OCI-LY3 (cell line): Measurements from ENCODE around the gene RPS6KA4.

ENCODE experiments used
- H2AFZ ChIP-seq: fragments of 200-600, 300-600 bp; shearing (Covaris generic); 2 replicates; pipeline ENCODE4 v1.6.0; 2014; ENCODE audit warnings: antibody characterized with exemption, low read depth, low read length
- H3K27ac ChIP-seq: fragments of 200-600, 300-600 bp; sonication (generic); 2 replicates; pipeline ENCODE4 v1.5.1; 2014; ENCODE audit warnings: mild to moderate bottlenecking, low read length, moderate library complexity, mixed read lengths
- H3K27me3 ChIP-seq: fragments of 200-600, 300-600 bp; sonication (generic); 2 replicates; pipeline ENCODE4 v1.6.1; 2014; ENCODE audit warnings: low read depth, low read length, mixed read lengths
- H3K36me3 ChIP-seq: fragments of 200-600, 300-600 bp; sonication (generic); replicated peaks from 2 replicates; pipeline ENCODE3; 2014; ENCODE audit warnings: low read depth, low read length, mixed read lengths
- H3K4me1 ChIP-seq: fragments of 300-600, 200-600 bp; sonication (generic); 2 replicates; pipeline ENCODE4 v1.6.1; 2014; ENCODE audit warnings: low read length, mixed read lengths
- H3K4me2 ChIP-seq: fragments of 200-600, 300-600 bp; sonication (generic); 2 replicates; pipeline ENCODE4 v1.6.1; 2014; ENCODE audit warnings: low read length, mixed read lengths
- H3K4me3 ChIP-seq: fragments of 300-600, 200-600 bp; sonication (generic); 2 replicates; pipeline ENCODE4 v1.5.1; 2014; ENCODE audit warnings: antibody characterized with exemption, mild to moderate bottlenecking, low read length, moderate library complexity
- H3K79me2 ChIP-seq: fragments of 300-600, 200-600 bp; shearing (Covaris generic); 2 replicates; pipeline ENCODE4 v1.6.1; 2014; ENCODE audit warnings: mild to moderate bottlenecking, low read length, mixed read lengths
- H3K9ac ChIP-seq: fragments of 300-600, 200-600 bp; shearing (Covaris generic); 2 replicates; pipeline ENCODE4 v1.6.0; 2014; ENCODE audit warnings: mild to moderate bottlenecking, low read length, moderate library complexity
- H3K9me3 ChIP-seq: fragments of 200-600, 300-600 bp; shearing (Covaris generic); 2 replicates; pipeline ENCODE4 v1.6.1; 2014; ENCODE audit warnings: low read length, mixed read lengths; ENCODE audit not compliant: insufficient read depth
- H4K20me1 ChIP-seq: fragments of 200-600, 300-600 bp; sonication (generic); 2 replicates; pipeline ENCODE4 v1.6.1; 2016; ENCODE audit warnings: low read length, mixed read lengths; ENCODE audit not compliant: insufficient read depth
- EZH2phosphoT487 ChIP-seq: fragments of 200-600 bp; shearing (Covaris generic); IDR thresholded peaks from 2 replicates; pipeline ENCODE4 v1.6.1; 2018; ENCODE audit warnings: antibody characterized with exemption, mixed run types, low read depth
- TF ChIP-seq, protein P1 (sequence below): fragments of 200-600, 300-600 bp; sonication (generic); IDR thresholded peaks from 2 replicates; pipeline ENCODE4 v1.5.1; 2014; ENCODE audit warnings: antibody characterized with exemption, low read length, low read depth

RPS6KA4 gene

GRCh38 chr11:64337538-64338249 lies 21.3 kb upstream of the RPS6KA4 start:
- peaks cover 54% of the 10 kb centered on the region for H3K4me1 ChIP-seq
- H3K27me3 ChIP-seq: no peaks in the 10 kb centered on the region
- no peak overlapping the region for H3K9ac ChIP-seq
- H3K9me3 ChIP-seq: 0 out of 2 replicates have a peak, but pooled peaks cover 2% of the 10 kb centered on the region
- H3K36me3 ChIP-seq: peaks cover 42% of the 10 kb centered on the region
- peaks cover 19% of the 10 kb centered on the region for H4K20me1 ChIP-seq
- H3K27ac ChIP-seq: no peak overlapping the region
- H3K4me2 ChIP-seq: no peak overlapping the region
- no peak overlapping the region for H2AFZ ChIP-seq
- peaks cover 22% of the 10 kb centered on the region for H3K79me2 ChIP-seq
- H3K4me3 ChIP-seq: no peak overlapping the region
- TF ChIP-seq, protein P1, sequence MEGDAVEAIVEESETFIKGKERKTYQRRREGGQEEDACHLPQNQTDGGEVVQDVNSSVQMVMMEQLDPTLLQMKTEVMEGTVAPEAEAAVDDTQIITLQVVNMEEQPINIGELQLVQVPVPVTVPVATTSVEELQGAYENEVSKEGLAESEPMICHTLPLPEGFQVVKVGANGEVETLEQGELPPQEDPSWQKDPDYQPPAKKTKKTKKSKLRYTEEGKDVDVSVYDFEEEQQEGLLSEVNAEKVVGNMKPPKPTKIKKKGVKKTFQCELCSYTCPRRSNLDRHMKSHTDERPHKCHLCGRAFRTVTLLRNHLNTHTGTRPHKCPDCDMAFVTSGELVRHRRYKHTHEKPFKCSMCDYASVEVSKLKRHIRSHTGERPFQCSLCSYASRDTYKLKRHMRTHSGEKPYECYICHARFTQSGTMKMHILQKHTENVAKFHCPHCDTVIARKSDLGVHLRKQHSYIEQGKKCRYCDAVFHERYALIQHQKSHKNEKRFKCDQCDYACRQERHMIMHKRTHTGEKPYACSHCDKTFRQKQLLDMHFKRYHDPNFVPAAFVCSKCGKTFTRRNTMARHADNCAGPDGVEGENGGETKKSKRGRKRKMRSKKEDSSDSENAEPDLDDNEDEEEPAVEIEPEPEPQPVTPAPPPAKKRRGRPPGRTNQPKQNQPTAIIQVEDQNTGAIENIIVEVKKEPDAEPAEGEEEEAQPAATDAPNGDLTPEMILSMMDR: no peak
- no peak for TF ChIP-seq EZH2phosphoT487

GRCh38 chr11:64338716-64339115 lies 20.2 kb upstream of the RPS6KA4 start:
- Histone ChIP-seq H2AFZ (no peak overlapping the region), H3K4me1 (peaks cover 54% of the 10 kb centered on the region), H4K20me1 (peaks cover 19% of the 10 kb centered on the region), H3K79me2 (peaks cover 22% of the 10 kb centered on the region), H3K27ac (peak overlapping the region; percentile 85), H3K27me3 (no peaks in the 10 kb centered on the region), H3K9me3 (0 out of 2 replicates have a peak, but pooled peaks cover 1% of the 10 kb centered on the region), H3K4me2 (peak overlapping the region; percentile 97), H3K36me3 (peaks cover 47% of the 10 kb centered on the region), H3K4me3 (peak overlapping the region; percentile 83), H3K9ac (peak overlapping the region; percentile 97; the same call in 1 of the 2 replicates)
- TF ChIP-seq, protein P1: no peak
- no peak for TF ChIP-seq EZH2phosphoT487

DNA sequence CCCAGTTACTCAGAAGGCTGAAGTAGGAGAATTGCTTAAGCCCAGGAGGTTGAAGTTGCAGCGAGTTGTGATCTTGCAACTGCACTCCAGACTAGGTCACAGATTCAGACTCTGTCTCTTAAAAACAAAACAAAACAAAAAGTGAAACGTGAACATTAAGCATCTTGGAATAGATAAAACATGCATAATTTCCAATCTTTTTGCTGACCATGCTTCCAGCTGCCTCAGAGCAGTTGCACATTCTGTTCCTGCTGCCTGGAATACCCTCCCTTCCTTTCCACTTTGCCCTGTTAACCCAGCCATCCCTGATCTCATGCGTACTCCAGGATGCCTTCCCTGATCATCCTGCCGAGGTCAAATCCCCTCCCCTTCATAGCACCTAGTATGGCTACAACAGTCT lies 19.7 kb upstream of the RPS6KA4 start:
- Histone ChIP-seq H3K27ac (peak overlapping the region; percentile 85), H3K9ac (peak overlapping the region; percentile 97), H3K79me2 (peaks cover 22% of the 10 kb centered on the region), H3K4me2 (peak overlapping the region; percentile 97), H3K4me1 (peaks cover 54% of the 10 kb centered on the region), H4K20me1 (peaks cover 19% of the 10 kb centered on the region), H3K27me3 (no peaks in the 10 kb centered on the region), H2AFZ (no peak overlapping the region), H3K9me3 (no peaks in the 10 kb centered on the region), H3K36me3 (peaks cover 48% of the 10 kb centered on the region), H3K4me3 (peak overlapping the region; percentile 83)
- no peak for TF ChIP-seq EZH2phosphoT487
- TF ChIP-seq, protein P1: no peak

DNA sequence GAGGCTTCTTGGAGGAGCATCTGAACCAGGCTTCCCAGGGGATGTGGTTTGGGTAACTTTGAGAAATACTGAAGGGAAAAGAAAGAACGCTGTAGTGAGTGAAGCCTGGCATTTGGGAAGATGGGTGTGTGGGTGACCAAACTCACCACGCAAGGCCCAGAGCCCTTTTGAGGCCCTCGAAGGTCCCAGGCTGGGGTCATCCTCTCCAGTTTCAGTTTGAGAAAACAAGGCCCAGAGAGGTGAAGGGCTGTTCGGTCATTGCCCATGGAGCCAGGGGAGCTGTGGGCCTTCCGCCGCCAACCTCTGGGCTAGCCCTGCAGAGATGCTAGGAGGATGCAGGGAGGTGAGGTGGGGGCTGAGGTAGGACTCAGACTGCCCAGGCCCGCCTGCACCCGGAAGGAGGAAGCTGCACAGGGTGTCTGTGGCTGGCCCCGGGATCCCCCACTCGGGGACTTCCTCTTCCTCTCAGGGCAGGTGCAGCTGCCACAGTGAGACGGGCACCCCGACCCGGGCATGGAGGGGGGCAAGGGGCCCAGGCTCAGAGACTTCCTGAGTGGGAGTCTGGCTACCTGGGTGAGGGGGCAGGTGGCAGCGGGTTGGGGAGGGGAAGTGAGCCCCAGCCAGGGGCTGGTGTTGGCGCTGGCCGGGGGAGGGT lies 19.1 kb upstream of the RPS6KA4 start, which contains the start of gene CCDC88B:
CCDC88B (plus strand) TSS at position 451 of the 655 bp plus-strand sequence; CDS start at position 514, 63 bp downstream.
- Histone ChIP-seq H4K20me1 (peaks cover 16% of the 10 kb centered on the region), H3K9me3 (no peaks in the 10 kb centered on the region), H3K79me2 (peaks cover 22% of the 10 kb centered on the region), H3K27me3 (no peaks in the 10 kb centered on the region), H3K27ac (peak within 1 kb of the TSS; percentile 85), H3K9ac (peak within 1 kb of the TSS; percentile 97), H3K4me2 (peak within 1 kb of the TSS; percentile 97), H3K4me3 (peak within 1 kb of the TSS; percentile 83), H3K36me3 (peaks cover 49% of the 10 kb centered on the region), H3K4me1 (peaks cover 50% of the 10 kb centered on the region), H2AFZ (no peak within 1 kb of the TSS)
- TF ChIP-seq, protein P1: no peak
- no peak for TF ChIP-seq EZH2phosphoT487
